Daoy (cell line): Measurements from ENCODE around the gene PTPMT1. TPM values are rescaled to one million over a fixed set of nuclear protein-coding genes. Genes with fewer than 3 reads are reported as not detected.
A peak's percentile ranks its signal among the peaks of the same experiment; 100 is the strongest.
"Not testable (repeated sequence)": the region's sequence is repeated elsewhere in the genome, so short reads cannot be mapped to it uniquely, and the experiment has no call there.

ENCODE experiments used
- DNase-seq: peaks from one replicate; pipeline ENCODE4 v3.0.0-alpha.2; 2015; ENCODE audit warnings: low read depth
- total RNA-seq: library from RNA; depleted of rRNA; stranded (reverse); fragments of >200 nt; shearing (Covaris generic); gene quantifications from 2 replicates; pipeline ENCODE4 v1.2.3, GENCODE V29; 2014; rRNA removed

Gene PTPMT1
- 62.2 and 81.9 TPM in 2 replicates for total RNA-seq

- peak; percentile 82 for DNase-seq
Observed at GRCh38 chr11:47565340-47566148, at the start of gene PTPMT1. PTPMT1 (plus strand) TSS chr11:47565599; CDS start chr11:47565623, 24 bp downstream.

- DNase-seq: no peak
Observed at GRCh38 chr11:47516155-47516554, 49.2 kb upstream of the PTPMT1 start.

- no peak for DNase-seq
Observed at GRCh38 chr11:47516984-47517853, 48.2 kb upstream of the PTPMT1 start.

GRCh38 chr11:47518212-47518964 is 47.0 kb upstream of the PTPMT1 start:
- no peak for DNase-seq

GRCh38 chr11:47523490-47524225 is 41.7 kb upstream of the PTPMT1 start:
- peak; percentile 77 for DNase-seq

- peak; percentile 10 for DNase-seq
Observed at GRCh38 chr11:47524291-47524874, 41.0 kb upstream of the PTPMT1 start.

GRCh38 chr11:47526032-47526431 is 39.4 kb upstream of the PTPMT1 start:
- not testable (repeated sequence) for DNase-seq

GRCh38 chr11:47527186-47527585 is 38.2 kb upstream of the PTPMT1 start:
- no peak for DNase-seq

- DNase-seq: no peak
Observed at GRCh38 chr11:47529951-47530350, 35.4 kb upstream of the PTPMT1 start.

GRCh38 chr11:47530721-47531120 is 34.7 kb upstream of the PTPMT1 start:
- DNase-seq: not testable (repeated sequence)

- no peak for DNase-seq
Observed at GRCh38 chr11:47531666-47532065, 33.7 kb upstream of the PTPMT1 start.

- no peak for DNase-seq
Observed at GRCh38 chr11:47532597-47533213, 32.7 kb upstream of the PTPMT1 start.

GRCh38 chr11:47533690-47534151 is 31.7 kb upstream of the PTPMT1 start:
- DNase-seq: no peak

GRCh38 chr11:47534704-47535251 is 30.6 kb upstream of the PTPMT1 start:
- no peak for DNase-seq

- DNase-seq: no peak
Observed at GRCh38 chr11:47536915-47537314, 28.5 kb upstream of the PTPMT1 start.

GRCh38 chr11:47538741-47539565 is 26.4 kb upstream of the PTPMT1 start:
- no peak for DNase-seq

- DNase-seq: no peak
Observed at GRCh38 chr11:47539681-47540039, 25.7 kb upstream of the PTPMT1 start.

- no peak for DNase-seq
Observed at GRCh38 chr11:47541070-47541469, 24.3 kb upstream of the PTPMT1 start.

- DNase-seq: no peak
Observed at GRCh38 chr11:47545298-47545697, 20.1 kb upstream of the PTPMT1 start.
